ENCODE measurements around the gene ORAI1.
"Not testable (repeated sequence)": the region's sequence is repeated elsewhere in the genome, so short reads cannot be mapped to it uniquely, and the experiment has no call there.

ORAI1 gene

GRCh38 chr12:121626087-121626852, at the start of gene ORAI1:
Gene ORAI1 (plus strand): TSS chr12:121626530.
- DNase-seq, result peak; percentile 96 to 99

GRCh38 chr12:121576851-121577391, 49.4 kb upstream of the ORAI1 start:
- DNase-seq, result no peak

GRCh38 chr12:121577443-121578180, 48.7 kb upstream of the ORAI1 start:
- DNase-seq, result no peak

DNA sequence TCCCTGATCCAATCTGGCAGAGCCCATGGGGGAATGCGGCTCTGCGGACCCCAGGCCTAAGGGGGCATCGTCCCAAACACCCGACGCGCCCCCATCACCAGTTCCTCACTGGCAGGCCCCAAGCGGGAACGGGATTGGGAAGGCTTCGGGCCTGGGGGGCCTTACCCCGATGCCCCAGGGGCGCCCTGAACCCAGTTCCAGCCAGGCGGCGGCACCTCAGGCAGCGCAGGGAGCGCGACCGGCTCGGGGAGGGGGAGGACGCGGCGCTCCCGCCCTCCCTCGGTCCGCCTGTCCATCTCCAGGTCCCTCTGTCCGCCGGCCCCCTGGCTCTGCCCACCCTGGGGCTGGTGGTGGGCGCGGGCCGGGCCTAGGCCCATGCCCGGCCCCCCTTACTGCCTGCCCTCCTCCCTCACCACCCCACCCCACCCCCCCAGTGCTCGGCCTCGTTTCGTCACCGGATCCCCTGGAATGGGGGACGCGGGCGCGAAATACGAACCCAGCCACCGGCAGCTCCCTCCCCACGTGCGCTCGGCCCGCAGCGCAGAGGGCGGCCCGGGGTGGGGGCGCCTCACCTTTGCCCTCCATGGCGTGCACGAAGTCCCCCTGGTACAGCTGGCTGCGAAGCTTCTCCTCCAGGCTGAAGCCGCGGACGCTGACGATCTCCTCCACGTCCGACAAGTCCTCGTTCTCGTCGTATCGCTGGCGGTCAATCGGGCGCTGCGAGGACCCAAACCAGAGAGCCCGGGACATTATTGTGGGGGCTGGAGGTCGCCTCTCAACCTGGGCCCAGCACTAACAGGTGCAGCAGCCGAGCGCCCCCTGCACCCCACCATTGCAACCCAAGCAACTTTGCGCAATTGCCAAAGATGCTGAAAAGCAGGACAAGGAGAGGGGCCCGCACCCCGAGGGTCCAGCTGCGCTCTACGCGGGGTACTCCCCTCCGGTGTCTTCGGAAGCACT, 47.8 kb upstream of the ORAI1 start:
- DNase-seq, result no peak

DNA sequence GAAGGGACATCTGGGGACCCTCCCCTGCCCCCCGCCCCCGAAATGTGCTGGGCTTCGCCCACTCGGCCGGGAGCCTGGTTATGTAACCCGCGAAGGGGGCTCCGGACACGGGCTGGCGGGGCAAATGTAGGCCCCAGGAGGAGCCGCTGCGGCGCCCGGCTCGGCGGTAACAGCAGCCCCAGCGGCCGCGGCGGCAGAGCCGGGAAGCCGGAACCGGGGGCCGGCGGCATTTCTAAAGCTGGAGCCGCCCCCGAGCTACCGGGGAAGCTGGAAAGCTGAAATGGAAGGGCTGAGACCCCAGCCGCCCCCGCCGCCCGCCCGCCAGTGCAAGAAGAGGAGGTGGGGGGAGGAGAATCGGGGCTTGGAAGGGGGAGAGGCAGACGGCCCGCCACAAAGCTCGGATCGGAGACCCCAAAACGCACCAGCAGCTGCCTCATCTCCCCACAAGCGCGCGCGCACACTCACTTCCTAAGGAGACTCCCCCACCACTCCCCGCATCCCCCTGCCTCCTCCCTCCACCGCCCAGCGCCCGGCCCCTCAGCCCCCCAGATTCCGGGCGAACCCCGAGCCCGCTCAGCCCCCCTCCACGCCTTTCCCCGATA, 47.0 kb upstream of the ORAI1 start:
- DNase-seq, result peak; percentile 22 to 25

DNA sequence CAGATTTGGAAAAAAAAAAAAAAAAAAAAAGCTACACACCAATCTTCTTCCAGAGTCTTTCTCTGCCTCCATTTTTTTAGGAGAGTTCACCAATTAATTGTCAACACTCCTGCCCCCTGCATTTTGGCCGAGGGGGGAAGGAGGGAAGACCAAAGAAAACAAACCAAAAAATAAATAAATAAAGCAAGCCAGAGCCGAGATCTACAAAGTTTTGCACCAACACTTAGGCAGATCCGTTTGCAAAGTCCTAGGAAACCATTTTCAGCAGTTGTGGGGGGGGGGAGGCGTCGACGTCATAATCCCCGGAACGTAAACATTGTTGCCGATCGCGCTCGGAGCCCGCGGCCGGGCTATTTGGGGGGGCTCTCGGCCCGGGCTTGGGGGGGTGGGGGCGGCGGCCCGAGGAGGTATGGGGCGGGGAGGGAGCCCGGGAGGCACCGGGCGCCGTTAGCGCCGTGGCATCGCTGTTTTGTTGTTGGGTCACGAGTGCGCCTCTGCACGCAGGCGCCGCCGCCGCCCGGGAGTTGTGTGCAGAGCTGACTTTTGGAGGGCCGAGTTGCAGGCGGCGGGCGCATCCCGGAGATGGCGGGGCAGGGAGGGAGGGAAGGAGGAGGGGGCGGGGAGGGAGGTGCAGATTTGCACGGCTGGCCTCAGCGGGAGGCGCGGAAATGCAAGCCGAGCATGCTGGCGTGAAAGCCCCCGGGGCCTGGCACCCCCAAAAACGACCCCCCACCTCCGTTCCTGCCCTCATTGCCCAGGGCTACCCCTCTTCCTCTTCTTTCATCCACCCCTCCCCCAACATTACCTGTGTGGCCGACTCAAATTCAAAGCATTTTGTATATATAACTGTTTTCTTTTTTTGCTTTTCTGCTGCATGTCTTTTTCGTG, 46.1 kb upstream of the ORAI1 start:
- peak; percentile 50 to 66 for DNase-seq

DNA sequence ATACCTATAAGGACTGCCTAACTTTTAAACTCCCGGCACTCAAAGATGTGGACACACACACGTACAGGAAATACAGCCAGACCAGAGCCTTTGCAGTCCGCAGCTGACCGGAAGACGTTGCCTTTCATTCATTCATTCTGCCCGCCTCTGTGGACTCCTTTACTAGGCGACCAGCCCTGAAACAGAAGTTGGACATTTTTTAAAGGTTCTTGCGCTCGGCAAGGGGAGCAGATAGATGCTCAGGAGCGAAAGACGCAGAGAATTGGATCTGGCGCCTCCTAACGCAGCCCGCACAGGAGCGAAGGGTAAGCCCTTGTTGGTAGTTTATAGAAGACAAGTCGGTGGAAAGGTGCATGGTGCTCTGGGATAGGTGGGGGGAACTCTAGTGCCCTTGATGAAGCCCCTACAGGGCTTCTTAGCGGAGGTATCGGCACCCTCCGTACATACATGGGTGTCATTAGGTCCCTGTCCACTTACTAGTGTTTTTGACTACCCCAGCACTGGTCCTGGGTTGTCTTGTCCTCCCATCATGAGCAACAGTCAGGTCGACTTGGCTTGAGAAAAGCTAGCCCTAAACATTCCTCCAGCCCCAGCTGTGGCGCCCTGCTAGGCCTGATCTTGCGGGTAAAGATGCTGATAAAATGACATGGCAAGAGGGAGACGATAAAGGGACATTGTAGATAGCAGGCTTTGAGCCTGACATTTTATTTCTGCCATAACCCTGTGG, 45.2 kb upstream of the ORAI1 start, which contains the start of gene KDM2B:
Gene KDM2B (minus strand): TSS at position 65 of the 727 bp plus-strand sequence. CDS start 112 bp downstream, outside the sequence.
- no peak for DNase-seq

DNA sequence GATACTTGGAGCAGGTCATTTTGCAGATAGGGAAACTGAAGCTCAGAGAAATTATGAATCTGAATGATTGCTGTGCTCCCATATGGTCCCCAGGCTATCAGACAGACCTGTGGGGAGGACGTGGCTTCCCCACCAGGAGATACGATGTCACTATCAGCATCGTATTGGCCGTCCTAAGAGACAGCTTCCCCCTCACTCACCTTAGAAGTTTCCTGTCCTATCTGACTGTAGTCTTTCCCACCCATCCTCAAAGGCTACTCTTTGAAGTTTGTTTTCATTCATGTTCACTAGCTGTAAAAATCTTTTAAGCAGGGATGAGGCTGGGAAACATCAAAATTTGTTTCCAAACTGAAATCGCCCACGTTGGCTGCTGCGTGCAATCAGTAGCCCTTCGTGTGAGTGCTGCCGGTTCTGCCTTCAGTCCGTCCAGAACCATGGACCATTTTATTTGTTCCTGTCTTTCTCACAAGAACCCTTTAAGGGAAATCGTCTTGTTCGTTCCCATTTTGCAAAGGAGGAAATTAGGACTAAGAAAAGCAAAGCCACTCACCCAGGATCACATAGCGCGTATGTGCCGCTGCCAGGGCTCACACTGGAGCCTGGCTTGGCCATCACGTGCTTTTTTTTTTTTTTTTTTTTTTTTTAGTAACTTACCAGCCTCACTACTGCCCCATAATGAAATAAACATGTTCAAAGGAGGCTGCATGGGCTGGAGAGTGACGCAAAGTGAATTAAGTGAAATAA, 44.5 kb upstream of the ORAI1 start:
- DNase-seq, result no peak

GRCh38 chr12:121582583-121583333, 43.6 kb upstream of the ORAI1 start:
- DNase-seq, result no peak

DNA sequence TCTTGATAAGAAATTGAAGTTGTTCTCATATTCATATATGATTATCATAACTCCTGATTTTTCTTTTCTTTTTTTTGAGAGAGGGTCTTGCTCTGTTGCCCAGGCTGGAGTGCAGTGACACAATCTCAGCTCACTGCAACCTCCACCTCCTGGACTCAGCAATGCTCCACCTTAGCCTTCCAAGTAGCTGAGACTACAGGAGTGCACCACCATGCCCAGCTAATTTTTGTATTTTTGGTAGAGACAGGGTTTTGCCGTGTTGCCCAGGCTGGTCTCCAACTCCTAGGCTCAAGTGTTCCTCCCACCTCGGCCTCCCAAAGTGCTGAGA, 43.0 kb upstream of the ORAI1 start:
- not testable (repeated sequence) for DNase-seq

DNA sequence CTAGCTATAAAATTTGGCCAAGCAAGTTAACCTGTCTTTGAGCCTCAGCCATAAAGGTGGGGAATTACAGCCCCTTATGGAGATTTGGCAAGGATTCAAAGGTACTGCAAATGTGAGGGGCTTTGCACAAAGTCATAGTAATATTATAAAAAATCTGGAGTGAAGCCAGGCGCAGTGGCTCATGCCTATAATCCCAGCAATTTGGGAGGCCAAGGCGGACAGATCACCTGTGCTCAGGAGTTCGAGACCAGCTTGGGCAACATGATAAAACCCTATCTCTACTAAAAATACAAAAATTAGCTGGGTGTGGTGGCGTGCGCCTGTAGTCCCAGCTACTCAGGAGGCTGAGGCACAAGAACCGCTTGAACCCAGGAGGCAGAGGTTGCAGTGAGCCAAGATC, 41.4 kb upstream of the ORAI1 start:
- DNase-seq, result not testable (repeated sequence)

DNA sequence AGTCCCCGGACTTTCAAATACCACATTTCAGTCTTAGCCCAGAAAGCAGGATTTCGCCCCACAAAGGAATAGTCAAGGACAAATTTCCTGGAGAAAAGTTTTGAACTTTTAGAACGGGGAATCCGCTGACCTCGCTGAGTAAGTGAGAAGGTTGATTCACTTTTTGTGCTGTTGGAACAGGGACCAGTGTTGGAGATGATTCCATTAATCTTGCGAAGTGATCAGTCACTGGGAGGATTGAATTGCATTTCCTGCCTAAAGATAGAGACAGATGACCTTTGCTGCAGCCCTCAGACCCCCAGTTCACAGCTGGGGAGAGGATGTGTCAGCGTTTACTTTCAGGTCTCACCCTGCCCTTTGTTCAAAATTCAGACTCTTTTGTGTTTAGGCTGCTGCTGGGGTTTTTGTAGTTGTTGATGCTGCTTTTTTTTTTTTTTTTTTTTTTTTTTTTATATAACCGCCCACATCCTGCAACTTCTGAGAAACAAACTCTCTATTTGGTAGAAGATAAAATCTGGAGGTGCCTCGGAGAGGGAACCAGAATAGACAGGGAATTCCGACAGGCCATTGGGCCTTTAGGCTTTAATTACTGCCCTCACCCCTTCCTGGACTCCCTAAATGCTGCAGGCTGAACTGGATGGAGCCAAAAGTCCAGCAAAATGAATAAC, 35.7 kb upstream of the ORAI1 start:
- DNase-seq, result peak; percentile 24 to 72

DNA sequence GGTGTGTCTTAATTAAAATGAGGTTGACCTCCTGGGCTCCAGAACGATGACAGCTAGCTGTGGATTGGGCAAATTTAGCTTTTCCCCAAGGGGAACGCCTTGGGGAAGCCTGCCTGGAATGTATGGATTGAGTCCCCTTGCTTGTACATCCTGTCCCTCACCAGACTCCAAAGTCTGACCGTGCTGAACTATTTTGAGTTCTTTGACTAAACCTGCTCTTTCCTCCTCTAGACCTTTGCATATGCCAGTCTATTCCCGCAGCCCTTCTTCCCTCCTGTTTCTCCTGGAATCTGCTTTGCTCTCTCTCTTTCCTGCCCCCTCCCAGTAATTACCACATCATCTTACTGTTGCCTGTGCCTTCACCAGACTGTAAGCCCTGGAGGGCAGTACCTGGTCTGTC, 34.0 kb upstream of the ORAI1 start:
- no peak for DNase-seq

DNA sequence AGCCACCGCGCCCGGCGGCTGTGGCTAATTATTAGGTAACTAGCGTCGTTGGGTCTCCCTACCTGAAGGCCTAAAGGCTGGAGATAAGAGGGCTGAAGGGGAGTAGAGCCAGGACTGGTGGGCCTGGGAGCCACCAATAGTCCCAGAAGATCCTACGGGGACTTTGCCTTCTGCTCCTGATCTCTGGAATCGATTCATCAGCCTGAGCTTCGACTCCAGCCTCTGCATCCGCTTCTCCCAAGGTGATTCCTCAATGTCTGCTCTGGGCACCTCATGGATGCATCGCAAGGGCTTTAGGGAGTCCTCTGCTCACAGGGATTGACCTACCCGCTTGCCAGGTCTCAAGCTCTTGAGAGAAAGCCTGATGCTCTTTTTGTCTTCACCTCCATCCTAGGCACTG, 30.8 kb upstream of the ORAI1 start:
- no peak for DNase-seq

DNA sequence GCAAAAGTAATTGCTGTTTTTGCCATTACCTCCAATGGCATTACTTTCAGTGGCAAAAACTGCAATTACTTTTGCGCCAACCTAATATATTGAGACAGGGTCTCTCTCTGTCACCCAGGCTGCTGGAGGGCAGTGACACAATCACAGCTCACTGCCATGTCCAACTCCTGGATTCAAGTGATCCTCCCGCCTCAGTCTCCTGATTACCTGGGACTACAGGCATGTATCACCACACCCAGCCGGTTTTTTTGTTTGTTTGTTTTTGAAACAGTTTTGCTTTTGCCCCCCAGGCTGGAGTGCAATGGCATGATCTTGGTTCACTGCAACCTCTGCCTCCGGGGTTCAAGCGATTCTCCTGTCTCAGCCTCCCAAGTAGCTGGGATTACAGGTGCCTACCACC, 29.8 kb upstream of the ORAI1 start:
- DNase-seq, result no peak

GRCh38 chr12:121600702-121601336, 25.5 kb upstream of the ORAI1 start:
- no peak for DNase-seq

- DNase-seq, result no peak
These were observed 23.6 kb upstream of the ORAI1 start for GRCh38 chr12:121602766-121603165.

DNA sequence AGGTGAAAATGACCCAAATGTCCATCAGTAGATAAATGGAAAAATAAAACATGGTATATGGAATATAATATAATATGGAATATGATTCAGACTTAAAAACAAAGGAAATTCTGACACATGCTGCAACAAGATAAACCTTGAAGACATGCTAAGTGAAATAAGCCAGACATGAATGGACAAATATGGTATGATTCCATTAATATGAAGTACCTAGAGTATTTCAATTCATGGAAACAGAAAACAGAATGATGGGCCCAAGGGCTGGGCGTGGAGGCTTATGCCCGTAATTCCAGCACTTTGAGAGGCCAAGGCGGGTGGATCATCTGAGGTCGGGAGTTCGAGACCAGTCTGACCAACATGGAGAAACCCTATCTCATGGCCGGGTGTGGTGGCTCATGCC, 22.7 kb upstream of the ORAI1 start:
- DNase-seq, result no peak
